Panc1 (cell line): ENCODE measurements around the gene DLGAP1.

Experiments
- CTCF ChIP-seq: fragments of 450-650 bp; IDR thresholded peaks from 2 replicates; pipeline ENCODE4 v1.5.1; 2017; ENCODE audit warnings: mild to moderate bottlenecking
- POLR2AphosphoS5 ChIP-seq: IDR thresholded peaks from 2 replicates; pipeline ENCODE4 v1.6.1; 2012; ENCODE audit warnings: mild to moderate bottlenecking, low read depth, low read length, moderate library complexity
- SIN3A ChIP-seq: IDR thresholded peaks from 2 replicates; pipeline ENCODE4 v1.6.1; 2012; ENCODE audit warnings: low read depth, mild to moderate bottlenecking, low read length, moderate library complexity, borderline replicate concordance; ENCODE audit not compliant: insufficient read depth

DNA sequence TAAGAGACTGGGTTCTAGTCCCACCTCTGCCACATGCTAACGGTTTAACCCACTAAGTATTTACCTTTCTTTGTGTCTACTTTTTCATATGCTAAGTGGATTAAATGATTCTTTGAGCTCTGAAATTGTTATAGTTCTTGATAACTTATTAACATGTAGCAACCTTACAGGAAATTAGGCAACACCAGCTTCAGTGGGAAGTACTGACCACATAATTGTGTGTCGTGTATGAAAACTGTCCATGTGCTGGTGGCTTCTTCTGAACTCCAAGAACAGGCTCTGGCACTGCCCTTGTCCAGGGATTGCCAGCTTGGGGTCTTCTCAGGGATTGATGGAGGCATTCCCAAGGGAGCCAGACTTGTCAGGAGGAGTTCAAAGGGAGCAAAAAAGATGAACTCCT lies 577.4 kb downstream of the DLGAP1 start:
- TF ChIP-seq CTCF (no peak), POLR2AphosphoS5 (no peak), SIN3A (no peak)
